ENCODE data around the gene GALNT1.

GALNT1 gene

GRCh38 chr18:35618696-35619095 is 37.2 kb downstream of the GALNT1 start:
- FAIRE-seq = no peak

- no peak for FAIRE-seq
Observed at GRCh38 chr18:35619464-35619863, 37.9 kb downstream of the GALNT1 start.

GRCh38 chr18:35619941-35620340 is 38.4 kb downstream of the GALNT1 start:
- FAIRE-seq = no peak

- FAIRE-seq = peak; percentile 88
Observed at GRCh38 chr18:35620765-35621164, 39.2 kb downstream of the GALNT1 start.

DNA sequence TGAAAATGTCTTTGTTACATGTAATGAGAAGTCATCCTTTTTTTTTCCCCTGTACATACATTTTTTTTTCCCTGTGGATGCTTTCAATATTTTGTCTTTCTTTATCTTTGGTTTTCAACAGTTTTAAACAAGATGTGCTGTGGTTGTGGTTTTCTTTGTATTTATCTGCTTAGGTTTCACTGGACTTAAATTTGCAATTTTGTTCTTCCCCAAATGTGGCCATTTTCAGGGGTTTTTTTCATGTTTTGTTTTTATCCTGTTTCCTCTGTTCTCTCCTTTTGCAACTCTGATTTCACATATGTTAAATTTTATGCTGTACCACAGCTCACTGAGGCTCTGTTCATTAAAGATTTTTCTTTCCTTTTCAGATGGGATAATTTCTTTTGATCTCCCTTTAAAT is 41.7 kb downstream of the GALNT1 start:
- FAIRE-seq = no peak

- no peak for FAIRE-seq
Observed at GRCh38 chr18:35624146-35624545, 42.6 kb downstream of the GALNT1 start.

DNA sequence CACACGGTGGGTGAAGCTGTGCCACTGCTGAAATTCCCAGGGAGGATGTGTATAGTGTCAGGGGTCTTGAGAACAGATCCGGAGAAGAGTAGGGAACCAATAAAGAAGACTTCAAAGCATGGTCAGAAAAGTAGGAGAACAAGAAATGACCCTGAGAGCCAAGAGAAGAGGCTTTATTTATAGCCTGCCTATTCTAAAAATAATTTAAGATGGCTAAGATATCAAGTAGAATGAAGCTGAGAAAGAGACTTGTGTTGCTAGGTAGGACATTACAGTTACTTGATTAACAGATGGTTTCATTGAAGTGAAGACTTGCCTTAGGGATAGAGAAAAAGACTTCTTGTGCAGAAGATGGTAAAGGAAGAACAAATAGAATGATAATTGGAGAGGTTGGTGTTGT is 43.7 kb downstream of the GALNT1 start:
- no peak for FAIRE-seq

- FAIRE-seq = no peak
Observed at GRCh38 chr18:35633761-35634160, 52.2 kb downstream of the GALNT1 start.

GRCh38 chr18:35634323-35634722 is 52.8 kb downstream of the GALNT1 start:
- FAIRE-seq = no peak

GRCh38 chr18:35635170-35635569 is 53.6 kb downstream of the GALNT1 start:
- FAIRE-seq = no peak

GRCh38 chr18:35637227-35637626 is 55.7 kb downstream of the GALNT1 start:
- no peak for FAIRE-seq

DNA sequence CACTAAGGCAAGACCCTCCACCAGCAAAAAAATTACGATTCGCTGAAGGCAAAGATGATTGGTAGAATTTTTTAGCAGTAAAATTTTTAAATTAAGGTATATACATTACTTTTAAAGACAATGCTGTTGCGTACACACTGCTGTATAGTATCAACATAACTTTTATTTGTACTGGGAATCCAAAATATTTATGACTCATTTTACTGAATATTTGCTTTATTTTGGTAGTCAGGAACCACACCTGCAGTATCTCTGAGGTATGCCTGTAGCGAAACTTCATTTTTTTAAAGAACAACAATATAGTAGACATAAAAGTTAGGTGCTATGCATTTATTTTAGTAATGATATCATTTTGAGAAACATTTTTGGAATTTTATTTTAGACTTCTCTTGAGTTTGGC is 57.8 kb downstream of the GALNT1 start:
- FAIRE-seq = no peak

DNA sequence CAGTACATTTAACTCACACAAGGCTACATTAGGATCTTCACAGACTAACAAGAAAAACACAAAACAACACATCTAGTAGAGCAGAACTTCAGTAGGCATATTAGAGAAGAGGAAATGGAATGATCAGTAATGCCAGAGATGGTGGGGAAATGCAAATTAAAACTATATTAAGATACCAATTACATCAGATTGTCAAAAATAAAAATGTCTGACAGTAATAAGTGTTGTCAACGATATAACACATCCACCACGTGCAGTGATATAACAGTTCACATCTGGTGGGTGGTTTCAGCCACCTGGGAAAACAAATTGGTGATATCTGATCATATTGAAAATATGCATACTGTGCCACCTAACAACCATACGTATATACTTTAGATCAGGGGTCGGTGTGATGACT is 59.9 kb downstream of the GALNT1 start:
- FAIRE-seq = no peak

DNA sequence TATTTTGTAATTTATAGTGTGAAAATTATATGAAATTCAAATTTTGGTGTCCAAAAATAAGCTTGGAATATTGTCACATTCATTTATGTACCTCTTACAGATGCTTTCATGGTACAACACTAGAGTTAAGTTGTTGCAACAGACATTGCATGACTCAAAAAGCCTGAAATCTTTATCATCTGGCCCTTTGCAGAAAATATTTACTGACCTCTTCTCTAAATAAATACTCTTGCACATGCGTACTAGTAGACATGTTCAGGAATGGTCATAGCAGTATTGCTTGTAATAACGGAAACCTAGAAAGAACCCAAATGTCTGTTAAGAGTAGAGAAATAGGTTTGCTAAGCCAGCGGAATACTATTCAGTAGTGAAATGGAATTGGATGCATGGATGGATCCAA is 60.4 kb downstream of the GALNT1 start:
- FAIRE-seq = no peak

GRCh38 chr18:35642802-35643201 is 61.3 kb downstream of the GALNT1 start:
- FAIRE-seq = no peak

GRCh38 chr18:35646449-35646848 is 64.9 kb downstream of the GALNT1 start:
- FAIRE-seq = no peak

DNA sequence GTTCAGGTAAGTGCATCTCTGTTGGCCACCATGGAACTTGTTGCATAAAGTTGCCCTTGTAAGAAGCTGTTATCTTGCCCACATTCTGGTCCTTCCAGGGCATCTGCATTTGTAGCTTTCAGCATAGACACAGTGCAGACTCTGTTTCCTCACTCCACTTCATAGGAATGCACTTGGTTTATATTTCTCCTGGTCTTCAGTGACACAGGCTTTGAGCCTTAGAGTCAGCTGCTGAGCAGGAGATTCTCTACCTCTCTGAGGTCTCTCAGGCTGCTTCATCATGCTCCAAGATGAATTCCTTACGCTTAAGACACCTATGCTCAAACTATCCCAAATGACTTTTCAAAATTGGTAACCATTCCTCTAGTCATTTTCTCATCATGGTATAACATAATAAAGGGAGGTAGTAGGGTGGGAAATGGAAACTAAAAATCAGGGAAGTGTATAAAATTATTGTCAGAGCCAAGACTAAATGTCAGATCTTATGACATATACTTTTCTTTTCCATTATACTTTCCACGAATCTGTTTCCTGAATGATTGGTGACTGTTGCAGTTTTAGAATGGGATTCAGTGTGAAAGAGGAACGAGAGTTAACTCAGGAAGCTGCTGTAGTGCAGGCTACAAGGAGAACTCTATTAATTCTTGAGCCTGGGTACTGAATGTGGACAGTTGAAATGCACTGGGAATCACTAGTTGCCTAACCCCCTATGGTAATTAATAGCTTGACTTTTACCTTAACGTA is 72.0 kb downstream of the GALNT1 start:
- FAIRE-seq = no peak

DNA sequence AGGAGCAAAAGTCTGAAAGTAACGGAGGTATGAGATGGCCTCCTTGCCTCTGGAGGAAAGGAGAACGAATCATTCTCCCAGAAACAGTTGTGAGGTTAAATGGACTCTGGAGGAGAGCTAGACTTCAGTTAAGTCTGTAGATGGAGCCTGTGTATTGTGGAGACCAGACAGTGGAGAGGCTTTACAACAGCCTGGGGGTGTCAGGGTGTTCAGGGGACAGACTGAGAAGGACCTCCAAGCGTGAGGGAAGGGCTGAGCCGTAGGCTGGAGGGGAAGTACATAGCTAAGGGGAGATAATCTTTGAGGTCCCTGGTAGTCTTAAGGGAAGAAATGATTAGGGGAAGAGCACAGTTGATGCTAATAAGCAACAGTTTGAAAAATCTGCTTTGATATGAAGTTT is 76.6 kb downstream of the GALNT1 start:
- no peak for FAIRE-seq

- FAIRE-seq = no peak
Observed at GRCh38 chr18:35661483-35662146, 80.1 kb downstream of the GALNT1 start.

DNA sequence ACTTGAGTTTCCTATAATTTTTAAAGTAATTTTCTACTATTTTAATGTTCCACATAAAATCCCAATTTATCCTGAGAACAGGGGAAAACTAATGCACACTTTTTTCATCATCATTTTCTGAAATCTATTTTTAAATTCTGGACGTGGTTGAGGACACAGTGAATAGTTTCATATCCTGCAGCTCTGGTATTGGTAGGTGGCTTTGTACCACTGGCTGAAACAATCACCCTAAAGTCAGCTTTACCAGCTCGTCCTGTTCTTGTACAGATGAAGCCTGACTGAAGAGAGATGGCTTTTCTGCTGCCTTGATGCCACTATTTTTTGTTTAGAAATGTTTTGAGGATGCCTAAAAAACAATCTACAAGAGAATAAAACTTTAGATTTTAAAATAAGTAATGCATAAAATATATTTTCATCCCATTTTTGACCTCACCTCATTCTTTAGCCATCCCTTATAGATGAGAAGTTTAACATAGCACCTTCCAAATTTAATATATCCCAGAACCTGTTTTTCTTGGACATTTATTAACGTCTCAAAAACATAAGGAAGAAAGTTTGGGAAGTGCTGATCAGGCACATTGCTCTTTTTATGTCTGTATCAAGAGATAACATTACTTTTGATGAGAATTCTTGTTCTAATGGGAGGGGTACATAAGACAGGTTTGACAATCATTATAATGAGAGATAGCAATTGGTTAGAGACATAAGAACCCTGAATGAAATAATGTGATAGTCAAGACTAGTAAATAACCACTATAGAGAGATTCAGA is 80.9 kb downstream of the GALNT1 start:
- no peak for FAIRE-seq

- FAIRE-seq = no peak
Observed at GRCh38 chr18:35671966-35672603, 90.5 kb downstream of the GALNT1 start.

DNA sequence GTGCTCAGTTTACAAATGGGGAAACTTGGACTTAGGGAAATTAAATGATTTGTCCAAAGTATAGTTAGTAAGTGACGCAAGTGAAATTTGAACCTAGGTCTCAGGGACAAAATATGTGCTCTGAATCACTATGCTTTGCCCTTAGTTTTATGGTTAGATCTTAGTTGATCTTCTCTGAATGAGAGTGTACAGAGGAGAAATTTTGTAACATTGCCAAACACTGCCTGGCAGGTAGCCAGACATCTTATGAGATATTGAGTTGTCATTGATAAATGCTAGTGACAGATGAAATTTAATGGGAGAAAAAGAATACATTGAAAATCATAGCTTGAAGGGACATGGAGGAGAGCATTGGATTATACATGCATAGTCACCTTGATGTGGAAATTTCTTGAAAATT is 91.4 kb downstream of the GALNT1 start:
- FAIRE-seq = no peak

DNA sequence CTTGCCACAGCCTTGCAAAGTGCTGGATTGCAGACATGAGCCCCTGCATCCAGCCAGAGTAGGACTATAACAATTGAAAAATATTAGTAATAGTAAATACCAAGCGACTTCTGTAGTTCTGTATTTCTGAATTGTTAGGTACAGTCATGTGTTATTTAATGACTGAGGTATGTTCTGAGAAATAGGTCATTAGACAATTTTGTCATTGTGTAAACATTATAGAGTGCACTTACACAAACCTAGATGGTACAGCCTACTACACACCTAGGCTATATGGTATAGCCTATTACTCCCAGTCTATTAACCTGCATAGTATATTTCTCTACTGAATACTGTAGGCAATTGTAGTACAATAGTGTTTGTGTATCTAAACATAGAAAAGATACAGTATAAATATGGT is 92.1 kb downstream of the GALNT1 start:
- no peak for FAIRE-seq
